ENCODE measurements around the gene LHFPL5.

- TF ChIP-seq CTCF (conservative IDR thresholded peaks at IDR 0.05) (no peak), EZH2 (IDR thresholded peaks at IDR 0.05; ENCODE audit: low read depth) (no peak)
Measured at GRCh38 chr6:35786272-35786671, 18.9 kb upstream of the LHFPL5 start.

Data from PC-9 (cell line).